ENCODE measurements around the gene ARHGAP45.
"Not testable (repeated sequence)": the region's sequence is repeated elsewhere in the genome, so short reads cannot be mapped to it uniquely, and the experiment has no call there.

Gene ARHGAP45

GRCh38 chr19:1123885-1124677, 57.1 kb downstream of the ARHGAP45 start:
- in situ Hi-C loops (cut with MboI; ENCODE audit: low pct_unique_long_range_greater_than_20kb, low sequenced_read_pairs, unreplicated experiment), result no loop called here
- no peak for DNase-seq (ENCODE audit: low spot score)
- no peak for TF ChIP-seq CTCF (IDR thresholded peaks at IDR 0.05; ENCODE audit: extremely low read depth, insufficient read depth, missing control alignments)

- TF ChIP-seq CTCF (IDR thresholded peaks at IDR 0.05; ENCODE audit: extremely low read depth, insufficient read depth, missing control alignments), result no peak
- in situ Hi-C loops (cut with MboI; ENCODE audit: low pct_unique_long_range_greater_than_20kb, low sequenced_read_pairs, unreplicated experiment), result no loop called here
- no peak for DNase-seq (ENCODE audit: low spot score)
Observed at GRCh38 chr19:1125601-1126467, 58.9 kb downstream of the ARHGAP45 start.

GRCh38 chr19:1126984-1127760, 60.2 kb downstream of the ARHGAP45 start:
- in situ Hi-C loops (cut with MboI; ENCODE audit: low pct_unique_long_range_greater_than_20kb, low sequenced_read_pairs, unreplicated experiment), result no loop called here

GRCh38 chr19:1128106-1128505, 61.1 kb downstream of the ARHGAP45 start:
- DNase-seq (ENCODE audit: low spot score), result no peak
- in situ Hi-C loops (cut with MboI; ENCODE audit: low pct_unique_long_range_greater_than_20kb, low sequenced_read_pairs, unreplicated experiment), result no loop called here

More at GRCh38 chr19:1126984-1127760, 60.2 kb downstream of the ARHGAP45 start:
- DNase-seq (ENCODE audit: low spot score), result no peak
- TF ChIP-seq CTCF (IDR thresholded peaks at IDR 0.05; ENCODE audit: extremely low read depth, insufficient read depth, missing control alignments), result no peak

GRCh38 chr19:1129084-1129483, 62.1 kb downstream of the ARHGAP45 start:
- TF ChIP-seq CTCF (IDR thresholded peaks at IDR 0.05; ENCODE audit: extremely low read depth, insufficient read depth, missing control alignments), result peak; percentile 5
- in situ Hi-C loops (cut with MboI; ENCODE audit: low pct_unique_long_range_greater_than_20kb, low sequenced_read_pairs, unreplicated experiment); DNase-seq (ENCODE audit: low spot score): not testable (repeated sequence)

More at GRCh38 chr19:1128106-1128505, 61.1 kb downstream of the ARHGAP45 start:
- TF ChIP-seq CTCF (IDR thresholded peaks at IDR 0.05; ENCODE audit: extremely low read depth, insufficient read depth, missing control alignments), result no peak

GRCh38 chr19:1129535-1129934, 62.6 kb downstream of the ARHGAP45 start:
- TF ChIP-seq CTCF (IDR thresholded peaks at IDR 0.05; ENCODE audit: extremely low read depth, insufficient read depth, missing control alignments), result no peak
- in situ Hi-C loops (cut with MboI; ENCODE audit: low pct_unique_long_range_greater_than_20kb, low sequenced_read_pairs, unreplicated experiment), result no loop called here
- DNase-seq (ENCODE audit: low spot score), result no peak
